ENCODE measurements around the gene SHROOM1.

DNA sequence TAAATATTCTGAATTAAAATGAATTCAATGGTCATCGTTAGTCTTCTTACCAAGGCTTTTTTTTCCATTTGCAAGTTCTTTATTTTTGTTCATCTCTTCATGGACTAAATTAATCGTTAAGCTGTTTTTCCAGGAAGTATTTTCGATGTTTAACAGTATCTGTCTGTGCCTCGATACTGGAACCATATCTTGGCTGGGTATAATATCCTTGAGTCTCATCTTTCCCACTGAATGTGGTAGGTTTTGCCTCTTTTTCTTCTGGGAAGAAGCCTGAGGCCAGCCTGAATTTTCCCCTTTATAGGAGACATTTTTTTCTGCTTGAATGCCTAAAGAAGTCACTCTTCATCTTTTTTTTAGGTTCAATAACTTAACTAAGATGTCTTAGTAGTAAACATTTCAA lies 49.4 kb downstream of the SHROOM1 start:
- TF ChIP-seq POLR2AphosphoS5 (IDR thresholded peaks at IDR 0.05), result no peak
- TF ChIP-seq, protein P1, sequence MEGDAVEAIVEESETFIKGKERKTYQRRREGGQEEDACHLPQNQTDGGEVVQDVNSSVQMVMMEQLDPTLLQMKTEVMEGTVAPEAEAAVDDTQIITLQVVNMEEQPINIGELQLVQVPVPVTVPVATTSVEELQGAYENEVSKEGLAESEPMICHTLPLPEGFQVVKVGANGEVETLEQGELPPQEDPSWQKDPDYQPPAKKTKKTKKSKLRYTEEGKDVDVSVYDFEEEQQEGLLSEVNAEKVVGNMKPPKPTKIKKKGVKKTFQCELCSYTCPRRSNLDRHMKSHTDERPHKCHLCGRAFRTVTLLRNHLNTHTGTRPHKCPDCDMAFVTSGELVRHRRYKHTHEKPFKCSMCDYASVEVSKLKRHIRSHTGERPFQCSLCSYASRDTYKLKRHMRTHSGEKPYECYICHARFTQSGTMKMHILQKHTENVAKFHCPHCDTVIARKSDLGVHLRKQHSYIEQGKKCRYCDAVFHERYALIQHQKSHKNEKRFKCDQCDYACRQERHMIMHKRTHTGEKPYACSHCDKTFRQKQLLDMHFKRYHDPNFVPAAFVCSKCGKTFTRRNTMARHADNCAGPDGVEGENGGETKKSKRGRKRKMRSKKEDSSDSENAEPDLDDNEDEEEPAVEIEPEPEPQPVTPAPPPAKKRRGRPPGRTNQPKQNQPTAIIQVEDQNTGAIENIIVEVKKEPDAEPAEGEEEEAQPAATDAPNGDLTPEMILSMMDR (IDR thresholded peaks at IDR 0.05; ENCODE audit: poor library complexity, severe bottlenecking), result no peak
- no peak for TF ChIP-seq EZH2 (IDR thresholded peaks at IDR 0.05; ENCODE audit: borderline replicate concordance, insufficient read depth, low read length, poor library complexity, severe bottlenecking)
- no peak for TF ChIP-seq SMC3 (conservative IDR thresholded peaks at IDR 0.05; ENCODE audit: poor library complexity)
- TF ChIP-seq EP300 (conservative IDR thresholded peaks at IDR 0.05; ENCODE audit: poor library complexity, severe bottlenecking), result no peak
- no peak for TF ChIP-seq RAD21 (conservative IDR thresholded peaks at IDR 0.05)
- TF ChIP-seq, protein P2, sequence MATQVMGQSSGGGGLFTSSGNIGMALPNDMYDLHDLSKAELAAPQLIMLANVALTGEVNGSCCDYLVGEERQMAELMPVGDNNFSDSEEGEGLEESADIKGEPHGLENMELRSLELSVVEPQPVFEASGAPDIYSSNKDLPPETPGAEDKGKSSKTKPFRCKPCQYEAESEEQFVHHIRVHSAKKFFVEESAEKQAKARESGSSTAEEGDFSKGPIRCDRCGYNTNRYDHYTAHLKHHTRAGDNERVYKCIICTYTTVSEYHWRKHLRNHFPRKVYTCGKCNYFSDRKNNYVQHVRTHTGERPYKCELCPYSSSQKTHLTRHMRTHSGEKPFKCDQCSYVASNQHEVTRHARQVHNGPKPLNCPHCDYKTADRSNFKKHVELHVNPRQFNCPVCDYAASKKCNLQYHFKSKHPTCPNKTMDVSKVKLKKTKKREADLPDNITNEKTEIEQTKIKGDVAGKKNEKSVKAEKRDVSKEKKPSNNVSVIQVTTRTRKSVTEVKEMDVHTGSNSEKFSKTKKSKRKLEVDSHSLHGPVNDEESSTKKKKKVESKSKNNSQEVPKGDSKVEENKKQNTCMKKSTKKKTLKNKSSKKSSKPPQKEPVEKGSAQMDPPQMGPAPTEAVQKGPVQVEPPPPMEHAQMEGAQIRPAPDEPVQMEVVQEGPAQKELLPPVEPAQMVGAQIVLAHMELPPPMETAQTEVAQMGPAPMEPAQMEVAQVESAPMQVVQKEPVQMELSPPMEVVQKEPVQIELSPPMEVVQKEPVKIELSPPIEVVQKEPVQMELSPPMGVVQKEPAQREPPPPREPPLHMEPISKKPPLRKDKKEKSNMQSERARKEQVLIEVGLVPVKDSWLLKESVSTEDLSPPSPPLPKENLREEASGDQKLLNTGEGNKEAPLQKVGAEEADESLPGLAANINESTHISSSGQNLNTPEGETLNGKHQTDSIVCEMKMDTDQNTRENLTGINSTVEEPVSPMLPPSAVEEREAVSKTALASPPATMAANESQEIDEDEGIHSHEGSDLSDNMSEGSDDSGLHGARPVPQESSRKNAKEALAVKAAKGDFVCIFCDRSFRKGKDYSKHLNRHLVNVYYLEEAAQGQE (IDR thresholded peaks at IDR 0.05; ENCODE audit: borderline replicate concordance), result no peak
- TF ChIP-seq TAF1 (IDR thresholded peaks at IDR 0.05; ENCODE audit: low read depth), result no peak
